GM18502 (cell line): Measurements from ENCODE around the gene AMBP.
"Not testable (repeated sequence)": the region's sequence is repeated elsewhere in the genome, so short reads cannot be mapped to it uniquely, and the experiment has no call there.

ENCODE experiments used
- ATAC-seq: cut with Tn5 transposase; IDR thresholded peaks from one replicate; pipeline ENCODE4 v1.9.1; 2021; ENCODE audit warnings: mild to moderate bottlenecking; ENCODE audit not compliant: unreplicated experiment, poor library complexity

The AMBP gene

DNA sequence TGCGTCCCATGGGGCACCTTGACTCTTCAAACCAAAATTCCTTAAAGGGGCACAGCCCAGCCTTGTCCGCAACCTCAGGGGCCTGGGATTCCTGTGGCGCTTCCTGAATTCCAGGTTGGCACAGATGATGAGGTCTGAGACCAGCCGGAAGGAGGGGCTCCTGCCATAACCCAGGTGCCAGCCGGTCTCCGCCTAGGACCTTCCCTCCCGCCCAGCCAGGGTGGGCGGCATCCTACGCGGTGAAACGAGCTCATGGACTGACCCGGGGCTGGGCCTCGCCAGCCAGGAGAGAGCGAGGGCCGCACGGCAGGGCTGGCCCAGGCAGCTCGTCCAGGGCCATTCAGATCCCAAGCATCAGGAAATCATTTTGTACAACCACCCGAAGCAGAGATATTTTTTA lies 23.0 kb downstream of the AMBP start:
- ATAC-seq = no peak

DNA sequence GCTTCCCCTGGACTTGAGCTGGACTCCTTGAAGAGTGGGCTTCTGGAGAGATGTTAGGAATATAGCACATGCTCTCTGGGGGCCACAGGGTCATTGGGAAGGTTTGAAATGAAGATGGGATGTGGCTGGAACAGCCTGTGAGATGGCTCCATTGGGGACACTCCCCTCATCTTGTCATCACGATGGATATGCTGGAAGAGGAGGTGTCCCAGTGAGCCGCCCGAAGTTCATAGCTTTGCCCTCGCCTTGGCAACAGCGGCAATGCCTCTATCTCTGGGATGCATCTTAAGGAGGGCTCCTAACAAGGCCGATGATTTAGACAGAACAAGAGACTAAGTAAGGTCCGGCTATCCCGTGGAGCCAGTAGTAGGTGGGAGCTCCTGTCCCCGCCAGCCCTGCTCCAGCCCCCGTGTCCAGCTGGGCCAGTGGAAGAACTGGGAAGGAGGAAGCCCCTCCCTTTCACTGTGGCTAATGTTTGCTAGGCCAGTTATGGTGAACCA lies 23.9 kb downstream of the AMBP start:
- no peak for ATAC-seq

DNA sequence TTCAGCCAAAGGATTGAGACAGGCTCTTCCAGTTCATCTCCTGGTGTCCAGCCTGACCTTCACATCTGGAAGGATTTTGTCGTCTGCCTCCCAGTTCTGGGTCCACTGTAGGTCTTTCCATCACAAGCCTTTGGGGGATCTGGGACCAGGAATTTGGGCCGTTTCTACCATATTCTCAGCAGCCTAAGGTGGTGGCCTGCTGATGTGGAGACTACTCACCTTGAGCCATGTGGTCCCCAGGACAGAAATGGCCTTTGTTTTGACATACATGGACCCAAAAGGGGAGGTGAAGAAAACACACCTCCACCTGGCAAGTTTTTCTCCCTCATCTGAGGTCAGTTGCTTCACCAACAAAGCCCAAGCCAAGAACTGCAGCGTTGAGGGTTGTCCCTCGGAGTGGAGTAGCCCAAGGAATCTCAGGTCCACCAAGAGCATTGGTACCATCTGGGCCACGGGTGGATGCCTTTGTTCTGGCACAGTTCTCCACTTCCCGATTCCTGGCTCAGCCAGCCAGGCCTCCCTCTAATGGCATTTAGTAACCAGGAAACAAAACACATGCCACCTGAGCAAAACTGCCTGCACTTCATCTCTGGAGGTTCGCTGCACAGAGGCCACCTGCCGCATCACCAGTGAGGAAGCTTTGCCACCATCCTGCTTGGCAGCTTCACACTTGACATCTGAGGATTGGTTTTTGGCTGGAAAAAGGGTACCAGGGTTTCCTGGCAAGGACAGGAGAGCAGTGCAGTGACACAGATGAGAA lies 24.7 kb downstream of the AMBP start:
- ATAC-seq = no peak

- no peak for ATAC-seq
These were observed 26.4 kb downstream of the AMBP start for GRCh38 chr9:114051706-114052105.

GRCh38 chr9:114051281-114051680 lies 26.8 kb downstream of the AMBP start:
- no peak for ATAC-seq

- no peak for ATAC-seq
These were observed 27.5 kb downstream of the AMBP start for GRCh38 chr9:114050646-114051045.

DNA sequence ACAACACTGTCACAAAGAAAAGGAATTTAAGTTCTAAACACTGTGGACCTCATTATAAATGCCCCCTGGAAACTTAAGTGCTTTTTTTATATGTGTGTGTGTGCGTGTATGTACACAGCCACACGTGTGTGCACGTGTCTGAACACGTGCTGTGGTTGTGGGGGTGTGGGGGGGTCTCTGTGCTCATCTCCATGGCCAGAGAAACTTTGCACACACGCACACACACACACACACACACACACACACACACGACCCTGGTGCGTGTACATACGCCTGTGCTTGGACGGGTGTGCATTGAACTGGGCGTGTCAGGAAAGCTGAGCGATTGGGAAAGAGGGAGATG lies 27.9 kb downstream of the AMBP start:
- ATAC-seq = no peak

DNA sequence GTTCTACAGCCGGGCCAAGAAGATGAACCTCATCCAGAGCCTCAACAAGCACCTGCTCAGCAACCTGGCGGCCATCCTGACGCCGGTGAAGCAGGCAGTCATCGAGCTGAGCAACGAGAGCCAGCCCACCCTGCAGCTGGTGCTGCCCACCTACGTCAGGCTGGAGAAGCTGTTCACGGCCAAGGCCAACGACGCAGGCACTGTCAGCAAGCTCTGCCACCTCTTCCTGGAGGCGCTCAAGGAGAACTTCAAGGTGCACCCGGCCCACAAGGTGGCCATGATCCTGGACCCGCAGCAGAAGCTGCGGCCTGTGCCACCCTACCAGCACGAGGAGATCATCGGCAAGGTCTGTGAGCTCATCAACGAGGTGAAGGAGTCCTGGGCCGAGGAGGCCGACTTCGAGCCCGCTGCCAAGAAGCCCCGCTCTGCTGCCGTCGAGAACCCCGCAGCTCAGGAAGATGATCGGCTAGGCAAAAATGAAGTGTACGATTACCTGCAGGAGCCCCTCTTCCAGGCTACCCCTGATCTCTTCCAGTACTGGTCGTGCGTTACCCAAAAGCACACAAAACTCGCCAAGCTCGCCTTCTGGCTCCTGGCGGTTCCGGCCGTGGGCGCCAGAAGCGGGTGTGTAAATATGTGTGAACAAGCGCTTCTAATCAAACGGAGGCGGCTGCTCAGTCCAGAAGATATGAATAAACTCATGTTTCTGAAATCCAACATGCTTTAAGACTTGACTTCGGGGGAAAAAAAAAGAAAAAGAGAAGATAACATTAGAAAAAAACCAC lies 28.5 kb downstream of the AMBP start:
- no peak for ATAC-seq

DNA sequence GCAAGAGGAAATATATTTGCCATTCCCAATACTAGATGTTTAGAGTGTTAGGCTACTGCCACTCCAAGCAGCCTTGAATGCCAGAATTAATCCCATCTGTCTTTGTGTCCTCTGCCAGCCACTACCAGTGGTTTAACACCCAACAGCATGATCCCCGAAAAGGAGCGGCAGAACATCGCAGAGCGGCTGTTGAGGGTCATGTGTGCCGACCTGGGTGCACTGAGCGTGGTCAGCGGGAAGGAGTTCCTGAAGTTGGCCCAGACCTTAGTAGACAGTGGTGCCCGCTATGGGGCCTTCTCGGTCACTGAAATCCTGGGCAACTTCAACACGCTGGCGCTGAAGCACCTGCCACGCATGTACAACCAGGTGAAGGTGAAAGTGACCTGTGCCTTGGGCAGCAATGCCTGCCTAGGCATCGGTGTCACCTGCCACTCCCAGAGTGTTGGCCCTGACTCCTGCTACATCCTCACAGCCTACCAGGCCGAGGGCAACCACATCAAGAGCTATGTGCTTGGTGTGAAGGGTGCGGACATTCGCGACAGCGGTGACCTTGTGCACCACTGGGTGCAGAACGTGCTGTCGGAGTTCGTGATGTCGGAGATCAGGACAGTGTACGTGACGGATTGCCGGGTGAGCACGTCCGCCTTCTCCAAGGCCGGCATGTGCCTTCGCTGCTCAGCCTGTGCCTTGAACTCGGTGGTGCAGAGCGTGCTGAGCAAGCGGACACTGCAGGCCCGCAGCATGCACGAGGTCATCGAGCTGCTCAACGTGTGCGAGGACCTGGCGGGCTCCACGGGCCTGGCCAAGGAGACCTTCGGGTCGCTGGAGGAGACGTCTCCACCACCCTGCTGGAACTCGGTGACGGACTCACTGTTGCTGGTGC lies 29.3 kb downstream of the AMBP start:
- ATAC-seq = no peak

DNA sequence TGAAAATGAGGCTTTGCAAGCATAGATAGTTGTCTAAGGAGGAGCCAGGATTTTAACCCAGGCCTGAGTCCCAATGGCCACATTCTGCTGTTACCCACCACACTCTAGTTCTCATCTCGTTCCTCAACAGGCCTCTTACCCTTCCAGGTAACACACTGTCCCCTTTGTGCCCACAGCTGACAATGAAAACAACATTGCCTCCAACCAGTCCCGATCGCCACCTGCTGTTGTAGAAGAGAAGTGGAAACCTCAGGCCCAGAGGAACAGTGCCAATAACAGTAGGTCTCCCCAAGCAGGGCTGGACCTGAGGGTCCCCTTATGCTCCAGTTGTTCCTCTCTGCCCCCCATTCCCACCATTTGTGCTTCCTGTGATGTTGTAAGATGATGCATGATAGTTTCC lies 30.4 kb downstream of the AMBP start:
- ATAC-seq = no peak

- ATAC-seq = no peak
These were observed 31.2 kb downstream of the AMBP start for GRCh38 chr9:114046875-114047274.

GRCh38 chr9:114046237-114046755 lies 31.8 kb downstream of the AMBP start:
- no peak for ATAC-seq

GRCh38 chr9:114043660-114044059 lies 34.4 kb downstream of the AMBP start:
- ATAC-seq = not testable (repeated sequence)

DNA sequence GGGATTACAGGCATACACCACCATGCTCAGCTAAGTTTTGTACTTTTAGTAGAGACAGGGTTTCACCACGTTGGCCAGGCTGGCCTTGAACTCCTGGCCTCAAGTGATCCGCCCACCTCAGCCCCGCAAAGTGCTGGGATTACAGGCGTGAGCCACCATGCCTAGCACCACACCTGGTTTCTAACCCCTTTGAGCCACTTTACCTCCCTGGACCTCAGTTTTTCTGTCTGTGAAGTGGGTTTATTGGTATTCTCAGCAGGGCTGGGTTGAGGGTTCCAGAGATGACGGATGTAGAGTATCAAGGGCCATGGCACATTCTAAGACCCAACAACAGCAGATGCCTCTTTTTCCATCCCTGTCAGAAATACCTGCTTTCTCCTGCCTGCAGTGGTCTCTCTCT lies 38.6 kb downstream of the AMBP start:
- ATAC-seq = no peak

DNA sequence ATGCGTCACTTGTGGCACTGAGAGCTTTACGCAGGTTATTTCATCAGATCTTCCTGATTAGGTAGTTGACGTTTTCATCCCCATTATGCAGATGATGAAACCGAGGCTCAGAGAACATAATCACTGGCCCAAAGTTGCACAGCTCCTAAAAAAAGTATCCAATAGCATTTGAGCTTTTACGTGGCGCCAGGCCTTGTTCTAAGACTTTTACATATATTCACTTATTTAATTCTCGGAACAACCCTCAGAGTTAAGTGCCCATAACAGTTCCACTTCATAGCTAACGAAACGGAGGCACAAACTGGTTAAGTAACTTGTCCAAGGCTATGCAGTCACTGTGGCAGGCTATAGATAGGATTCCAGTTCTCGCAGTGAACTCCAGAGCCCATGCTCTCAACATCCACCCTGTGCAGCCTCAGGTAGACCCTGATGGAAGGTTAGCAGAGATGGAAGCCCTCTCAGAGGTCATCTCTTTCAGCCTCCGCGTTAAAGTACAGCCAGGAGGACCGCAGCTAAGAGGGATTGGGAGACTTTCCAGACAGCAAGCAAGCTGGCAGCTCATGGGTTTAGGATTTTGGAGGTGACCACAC lies 39.3 kb downstream of the AMBP start:
- ATAC-seq = no peak

GRCh38 chr9:114037961-114038723 lies 40.0 kb downstream of the AMBP start:
- no peak for ATAC-seq

GRCh38 chr9:114037249-114037648 lies 40.9 kb downstream of the AMBP start:
- ATAC-seq = no peak

DNA sequence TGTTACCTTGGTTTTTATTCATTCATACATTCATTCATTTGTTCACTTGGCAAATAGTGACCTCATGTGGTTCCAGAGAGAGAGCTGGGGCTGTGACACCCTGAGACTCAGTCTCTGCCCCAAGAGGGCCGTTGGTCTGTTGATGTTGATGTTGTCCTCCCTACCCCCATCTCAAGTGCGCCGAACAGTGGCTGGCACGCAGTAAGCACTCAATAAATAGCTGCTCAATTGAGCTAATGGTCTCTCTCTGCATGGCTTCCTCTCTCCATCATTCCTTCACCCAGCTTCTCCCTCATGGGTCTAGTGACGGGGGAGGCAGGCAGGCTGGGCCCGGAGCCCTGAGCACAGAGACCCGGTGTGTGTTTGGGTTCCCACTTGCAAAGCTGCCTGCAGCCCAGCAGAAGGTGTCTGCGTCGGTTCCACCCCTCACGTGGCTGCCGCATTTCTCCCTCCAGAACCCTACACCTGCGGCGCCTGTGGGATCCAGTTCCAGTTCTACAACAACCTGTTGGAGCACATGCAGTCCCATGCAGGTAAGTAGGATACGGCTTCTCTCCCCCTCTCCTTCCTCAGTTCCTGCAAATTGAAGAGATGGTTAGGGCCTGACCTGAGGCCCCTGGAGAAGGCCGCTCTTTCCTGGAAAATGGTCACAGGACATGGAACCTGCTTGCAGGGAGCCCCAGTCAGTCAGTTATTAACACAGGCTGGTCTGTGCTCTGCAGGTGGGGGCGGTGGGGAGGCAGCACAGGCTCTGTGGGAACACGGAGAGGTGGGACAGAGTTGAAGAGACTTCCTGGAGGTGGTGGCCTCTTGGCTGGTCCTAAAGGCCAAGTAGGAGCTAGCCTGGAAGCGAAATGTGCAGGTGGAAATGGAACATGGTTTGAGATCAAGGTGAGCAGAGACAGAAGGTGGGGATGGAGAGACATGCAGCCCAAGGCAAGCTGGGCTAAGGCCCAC lies 42.0 kb downstream of the AMBP start:
- ATAC-seq = no peak
